ENCODE results near the gene XRCC6.
A peak's percentile ranks its signal among the peaks of the same experiment; 100 is the strongest.
"Not testable (repeated sequence)": the region's sequence is repeated elsewhere in the genome, so short reads cannot be mapped to it uniquely, and the experiment has no call there.

XRCC6 gene

GRCh38 chr22:41621099-41621910 lies at the start of gene XRCC6:
Gene XRCC6, plus strand, starts transcription at chr22:41621295. Its CDS starts 710 bp downstream, at chr22:41622005.
- DNase-seq (ENCODE audit: extremely low read depth in 1 of 2, low read depth in 1 of 2): peak; percentile 99 to 100

GRCh38 chr22:41571786-41572185 lies 49.3 kb upstream of the XRCC6 start:
- no peak for DNase-seq (ENCODE audit: extremely low read depth in 1 of 2, low read depth in 1 of 2)

GRCh38 chr22:41572305-41572704 lies 48.8 kb upstream of the XRCC6 start:
- not testable (repeated sequence) for DNase-seq (ENCODE audit: extremely low read depth in 1 of 2, low read depth in 1 of 2)

GRCh38 chr22:41573677-41574076 lies 47.4 kb upstream of the XRCC6 start:
- no peak for DNase-seq (ENCODE audit: extremely low read depth in 1 of 2, low read depth in 1 of 2)

- DNase-seq (ENCODE audit: extremely low read depth in 1 of 2, low read depth in 1 of 2): no peak
These were observed 46.2 kb upstream of the XRCC6 start for GRCh38 chr22:41574847-41575381.

- no peak for DNase-seq (ENCODE audit: extremely low read depth in 1 of 2, low read depth in 1 of 2)
These were observed 45.6 kb upstream of the XRCC6 start for GRCh38 chr22:41575533-41575932.

GRCh38 chr22:41576877-41577276 lies 44.2 kb upstream of the XRCC6 start:
- DNase-seq (ENCODE audit: extremely low read depth in 1 of 2, low read depth in 1 of 2): peak in 1 of 2 donors; percentile 13

GRCh38 chr22:41578114-41578513 lies 43.0 kb upstream of the XRCC6 start:
- DNase-seq (ENCODE audit: extremely low read depth in 1 of 2, low read depth in 1 of 2): no peak

- DNase-seq (ENCODE audit: extremely low read depth in 1 of 2, low read depth in 1 of 2): no peak
These were observed 42.3 kb upstream of the XRCC6 start for GRCh38 chr22:41578818-41579217.

- no peak for DNase-seq (ENCODE audit: extremely low read depth in 1 of 2, low read depth in 1 of 2)
These were observed 41.6 kb upstream of the XRCC6 start for GRCh38 chr22:41579297-41579996.

GRCh38 chr22:41579997-41580355 lies 41.1 kb upstream of the XRCC6 start:
- no peak for DNase-seq (ENCODE audit: extremely low read depth in 1 of 2, low read depth in 1 of 2)

GRCh38 chr22:41582694-41583093 lies 38.4 kb upstream of the XRCC6 start:
- DNase-seq (ENCODE audit: extremely low read depth in 1 of 2, low read depth in 1 of 2): no peak

GRCh38 chr22:41584881-41585280 lies 36.2 kb upstream of the XRCC6 start:
- no peak for DNase-seq (ENCODE audit: extremely low read depth in 1 of 2, low read depth in 1 of 2)

GRCh38 chr22:41585898-41586297 lies 35.2 kb upstream of the XRCC6 start:
- DNase-seq (ENCODE audit: extremely low read depth in 1 of 2, low read depth in 1 of 2): no peak

- DNase-seq (ENCODE audit: extremely low read depth in 1 of 2, low read depth in 1 of 2): no peak
These were observed 33.8 kb upstream of the XRCC6 start for GRCh38 chr22:41587347-41587723.

GRCh38 chr22:41589391-41590241 lies 31.5 kb upstream of the XRCC6 start, which contains the start of gene PMM1:
Gene PMM1, minus strand, starts transcription at chr22:41589840. Its CDS starts 35 bp downstream, at chr22:41589805.
- DNase-seq (ENCODE audit: extremely low read depth in 1 of 2, low read depth in 1 of 2): peak; percentile 100

GRCh38 chr22:41593336-41593960 lies 27.6 kb upstream of the XRCC6 start:
- DNase-seq (ENCODE audit: extremely low read depth in 1 of 2, low read depth in 1 of 2): not testable (repeated sequence)

- DNase-seq (ENCODE audit: extremely low read depth in 1 of 2, low read depth in 1 of 2): no peak
These were observed 25.4 kb upstream of the XRCC6 start for GRCh38 chr22:41595703-41596102.

- no peak for DNase-seq (ENCODE audit: extremely low read depth in 1 of 2, low read depth in 1 of 2)
These were observed 24.1 kb upstream of the XRCC6 start for GRCh38 chr22:41596776-41597634.

- no peak for DNase-seq (ENCODE audit: extremely low read depth in 1 of 2, low read depth in 1 of 2)
These were observed 23.5 kb upstream of the XRCC6 start for GRCh38 chr22:41597635-41597953.

Measured in stimulated activated CD8-positive, alpha-beta memory T cell treated with anti-CD3 and anti-CD28 coated beads, Interleukin-7, amount 100 ng/mL, for 48 hours (primary cell).